HepG2 (cell line): ENCODE data around the gene LSM14B. TPM values are rescaled to one million over a fixed set of nuclear protein-coding genes. Genes with fewer than 3 reads are reported as not detected.

Experiments
- GATAD2A ChIP-seq: IDR thresholded peaks from 2 replicates; pipeline ENCODE4 v1.6.1; 2016
- HMG20A ChIP-seq: IDR thresholded peaks from 2 replicates; pipeline ENCODE4 v1.6.1; 2016; ENCODE audit warnings: borderline replicate concordance
- MED1 ChIP-seq: sonication (generic); formaldehyde crosslinking; IDR thresholded peaks from 2 replicates; pipeline ENCODE4 v1.4.0; 2020; ENCODE audit warnings: missing genetic modification reagents
- NR2F1 ChIP-seq, 2 experiments: fragments of 450-650 bp in 1 of 2; formaldehyde crosslinking in 1 of 2; IDR thresholded peaks; 2 replicates each; pipeline versions ENCODE4 v1.5.0 to v1.6.1; 2016 to 2020; ENCODE audit warnings: mild to moderate bottlenecking in 1 of 2, missing compliant biosample characterization in 1 of 2, missing genetic modification reagents in 1 of 2, moderate library complexity in 1 of 2
- SIN3B ChIP-seq: fragments of 150-350 bp; IDR thresholded peaks from 2 replicates; pipeline ENCODE4 v1.6.1; 2014; ENCODE audit warnings: low read length
- ZBTB21 ChIP-seq: sonication (generic); formaldehyde crosslinking; IDR thresholded peaks from 2 replicates; pipeline ENCODE4 v1.4.0; 2020; ENCODE audit warnings: missing genetic modification reagents
- ZNF331 ChIP-seq: sonication (generic); formaldehyde crosslinking; IDR thresholded peaks from 2 replicates; pipeline ENCODE4 v1.4.0; 2020; ENCODE audit warnings: missing genetic modification reagents
- ZNF557 ChIP-seq: sonication (generic); formaldehyde crosslinking; IDR thresholded peaks from 2 replicates; pipeline ENCODE4 v1.4.0; 2020; ENCODE audit warnings: missing genetic modification reagents
- ZNF674 ChIP-seq: sonication (generic); formaldehyde crosslinking; IDR thresholded peaks from 2 replicates; pipeline ENCODE4 v1.5.0; 2020; ENCODE audit warnings: low read depth, mild to moderate bottlenecking, missing genetic modification reagents
- polyA plus RNA-seq, 8 experiments: library from polyadenylated mRNA; depleted of rRNA in 3 of 8; stranded (reverse) in 7 of 8; unstranded in 1 of 8; fragments of >200 nt; fragmentation: Illumina TruSeq in 4 of 8; extraction: Trizol in 4 of 8; gene quantifications; 2 replicates each; pipeline versions ENCODE4 v1.2.1 to v1.2.3, GENCODE V29; 2011 to 2016; ENCODE audit warnings: low read depth in 4 of 8, missing spikeins in 1 of 8, mixed read lengths in 1 of 8; ENCODE audit not compliant: insufficient read depth in 1 of 8
- total RNA-seq, 5 experiments: library from RNA; depleted of rRNA; stranded (reverse); fragments of >200 nt; fragmentation: Illumina TruSeq; extraction: Trizol; gene quantifications; 2 replicates each; pipeline ENCODE4 v1.2.3, GENCODE V29; 2016; ENCODE audit warnings: low read depth in 1 of 5
- TF ChIP-seq, protein P1 (sequence below): sonication (generic); formaldehyde crosslinking; IDR thresholded peaks from 2 replicates; pipeline ENCODE4 v1.4.0; 2020; ENCODE audit warnings: missing genetic modification reagents, borderline replicate concordance
- TF ChIP-seq, protein P2 (sequence below), 2 experiments: fragments of 450-650 bp in 1 of 2; sonication (generic) in 1 of 2; formaldehyde crosslinking in 1 of 2; IDR thresholded peaks; 2 replicates each; pipeline versions ENCODE4 v1.6.1 to v1.8.0; 2016 to 2022; ENCODE audit warnings: antibody characterized with exemption in 1 of 2, mild to moderate bottlenecking in 1 of 2, missing genetic modification reagents in 1 of 2
- TF ChIP-seq, protein P3 (sequence below): IDR thresholded peaks from 2 replicates; pipeline ENCODE4 v1.6.1; 2016; ENCODE audit warnings: mild to moderate bottlenecking
- TF ChIP-seq, protein P4 (sequence below): sonication (generic); formaldehyde crosslinking; IDR thresholded peaks from 2 replicates; pipeline ENCODE4 v1.4.0; 2020; ENCODE audit warnings: missing genetic modification reagents, low read depth, mild to moderate bottlenecking, borderline replicate concordance

LSM14B gene
- total and polyA plus RNA-seq, 2 of the 13 experiments (the other 11 are each of a cell fraction or from before 2014, with no cell fraction given): 43.3 to 79.2 TPM

DNA sequence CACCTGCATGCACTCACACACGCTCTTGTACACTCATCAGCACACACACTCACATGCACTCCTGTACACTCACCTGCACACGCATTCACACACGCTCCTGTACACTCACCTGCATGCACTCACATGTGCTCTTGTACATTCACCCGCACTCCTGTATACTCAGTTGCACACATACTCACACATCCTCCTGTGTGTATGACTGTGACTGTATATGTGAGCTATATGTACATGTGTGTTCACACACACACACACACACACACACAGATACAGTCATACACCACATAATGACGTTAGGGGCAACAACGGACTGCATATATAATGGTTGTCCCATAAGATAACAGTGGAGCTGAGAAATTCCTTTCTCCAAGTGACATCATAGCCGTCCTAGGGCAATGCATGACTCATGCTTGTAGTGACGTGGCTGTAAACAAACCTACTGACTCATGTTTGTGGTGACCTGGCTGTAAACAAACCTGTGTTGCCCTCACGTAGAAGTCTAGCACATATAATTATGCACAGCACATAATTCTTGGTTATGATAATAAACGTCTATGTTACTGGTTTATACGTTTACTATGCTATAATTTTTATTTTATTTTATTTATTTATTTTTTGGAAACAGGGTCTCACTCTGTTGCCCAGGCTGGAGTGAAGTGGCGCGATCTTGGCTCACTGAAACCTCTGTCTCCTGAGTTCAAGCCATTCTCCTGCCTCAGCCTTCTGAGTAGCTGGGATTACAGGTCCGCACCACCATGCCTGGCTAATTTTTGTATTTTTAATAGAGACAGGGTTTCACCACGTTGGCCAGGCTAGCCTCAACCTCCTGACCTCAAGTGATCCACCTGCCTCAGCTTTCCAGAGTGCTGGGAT lies 33.8 kb upstream of the LSM14B start (continued):
- TF ChIP-seq, protein P1, sequence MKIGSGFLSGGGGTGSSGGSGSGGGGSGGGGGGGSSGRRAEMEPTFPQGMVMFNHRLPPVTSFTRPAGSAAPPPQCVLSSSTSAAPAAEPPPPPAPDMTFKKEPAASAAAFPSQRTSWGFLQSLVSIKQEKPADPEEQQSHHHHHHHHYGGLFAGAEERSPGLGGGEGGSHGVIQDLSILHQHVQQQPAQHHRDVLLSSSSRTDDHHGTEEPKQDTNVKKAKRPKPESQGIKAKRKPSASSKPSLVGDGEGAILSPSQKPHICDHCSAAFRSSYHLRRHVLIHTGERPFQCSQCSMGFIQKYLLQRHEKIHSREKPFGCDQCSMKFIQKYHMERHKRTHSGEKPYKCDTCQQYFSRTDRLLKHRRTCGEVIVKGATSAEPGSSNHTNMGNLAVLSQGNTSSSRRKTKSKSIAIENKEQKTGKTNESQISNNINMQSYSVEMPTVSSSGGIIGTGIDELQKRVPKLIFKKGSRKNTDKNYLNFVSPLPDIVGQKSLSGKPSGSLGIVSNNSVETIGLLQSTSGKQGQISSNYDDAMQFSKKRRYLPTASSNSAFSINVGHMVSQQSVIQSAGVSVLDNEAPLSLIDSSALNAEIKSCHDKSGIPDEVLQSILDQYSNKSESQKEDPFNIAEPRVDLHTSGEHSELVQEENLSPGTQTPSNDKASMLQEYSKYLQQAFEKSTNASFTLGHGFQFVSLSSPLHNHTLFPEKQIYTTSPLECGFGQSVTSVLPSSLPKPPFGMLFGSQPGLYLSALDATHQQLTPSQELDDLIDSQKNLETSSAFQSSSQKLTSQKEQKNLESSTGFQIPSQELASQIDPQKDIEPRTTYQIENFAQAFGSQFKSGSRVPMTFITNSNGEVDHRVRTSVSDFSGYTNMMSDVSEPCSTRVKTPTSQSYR (CRISPR knock-in tag): no peak
- TF ChIP-seq NR2F1 (CRISPR knock-in tag; IDR thresholded peaks at IDR 0.05): no peak
- no peak for TF ChIP-seq ZNF557 (CRISPR knock-in tag)
- TF ChIP-seq, protein P2, sequence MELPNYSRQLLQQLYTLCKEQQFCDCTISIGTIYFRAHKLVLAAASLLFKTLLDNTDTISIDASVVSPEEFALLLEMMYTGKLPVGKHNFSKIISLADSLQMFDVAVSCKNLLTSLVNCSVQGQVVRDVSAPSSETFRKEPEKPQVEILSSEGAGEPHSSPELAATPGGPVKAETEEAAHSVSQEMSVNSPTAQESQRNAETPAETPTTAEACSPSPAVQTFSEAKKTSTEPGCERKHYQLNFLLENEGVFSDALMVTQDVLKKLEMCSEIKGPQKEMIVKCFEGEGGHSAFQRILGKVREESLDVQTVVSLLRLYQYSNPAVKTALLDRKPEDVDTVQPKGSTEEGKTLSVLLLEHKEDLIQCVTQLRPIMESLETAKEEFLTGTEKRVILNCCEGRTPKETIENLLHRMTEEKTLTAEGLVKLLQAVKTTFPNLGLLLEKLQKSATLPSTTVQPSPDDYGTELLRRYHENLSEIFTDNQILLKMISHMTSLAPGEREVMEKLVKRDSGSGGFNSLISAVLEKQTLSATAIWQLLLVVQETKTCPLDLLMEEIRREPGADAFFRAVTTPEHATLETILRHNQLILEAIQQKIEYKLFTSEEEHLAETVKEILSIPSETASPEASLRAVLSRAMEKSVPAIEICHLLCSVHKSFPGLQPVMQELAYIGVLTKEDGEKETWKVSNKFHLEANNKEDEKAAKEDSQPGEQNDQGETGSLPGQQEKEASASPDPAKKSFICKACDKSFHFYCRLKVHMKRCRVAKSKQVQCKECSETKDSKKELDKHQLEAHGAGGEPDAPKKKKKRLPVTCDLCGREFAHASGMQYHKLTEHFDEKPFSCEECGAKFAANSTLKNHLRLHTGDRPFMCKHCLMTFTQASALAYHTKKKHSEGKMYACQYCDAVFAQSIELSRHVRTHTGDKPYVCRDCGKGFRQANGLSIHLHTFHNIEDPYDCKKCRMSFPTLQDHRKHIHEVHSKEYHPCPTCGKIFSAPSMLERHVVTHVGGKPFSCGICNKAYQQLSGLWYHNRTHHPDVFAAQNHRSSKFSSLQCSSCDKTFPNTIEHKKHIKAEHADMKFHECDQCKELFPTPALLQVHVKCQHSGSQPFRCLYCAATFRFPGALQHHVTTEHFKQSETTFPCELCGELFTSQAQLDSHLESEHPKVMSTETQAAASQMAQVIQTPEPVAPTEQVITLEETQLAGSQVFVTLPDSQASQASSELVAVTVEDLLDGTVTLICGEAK (IDR thresholded peaks at IDR 0.05): no peak; the same call in 1 of the 2 replicates
- TF ChIP-seq, protein P2 (CRISPR knock-in tag; IDR thresholded peaks at IDR 0.05): no peak
- TF ChIP-seq ZNF331: no peak
- TF ChIP-seq, protein P3, sequence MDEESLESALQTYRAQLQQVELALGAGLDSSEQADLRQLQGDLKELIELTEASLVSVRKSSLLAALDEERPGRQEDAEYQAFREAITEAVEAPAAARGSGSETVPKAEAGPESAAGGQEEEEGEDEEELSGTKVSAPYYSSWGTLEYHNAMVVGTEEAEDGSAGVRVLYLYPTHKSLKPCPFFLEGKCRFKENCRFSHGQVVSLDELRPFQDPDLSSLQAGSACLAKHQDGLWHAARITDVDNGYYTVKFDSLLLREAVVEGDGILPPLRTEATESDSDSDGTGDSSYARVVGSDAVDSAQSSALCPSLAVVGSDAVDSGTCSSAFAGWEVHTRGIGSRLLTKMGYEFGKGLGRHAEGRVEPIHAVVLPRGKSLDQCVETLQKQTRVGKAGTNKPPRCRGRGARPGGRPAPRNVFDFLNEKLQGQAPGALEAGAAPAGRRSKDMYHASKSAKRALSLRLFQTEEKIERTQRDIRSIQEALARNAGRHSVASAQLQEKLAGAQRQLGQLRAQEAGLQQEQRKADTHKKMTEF (CRISPR knock-in tag): no peak
- TF ChIP-seq GATAD2A (CRISPR knock-in tag): peak; percentile 55; the same call in 1 of the 2 replicates
- TF ChIP-seq, protein P4, sequence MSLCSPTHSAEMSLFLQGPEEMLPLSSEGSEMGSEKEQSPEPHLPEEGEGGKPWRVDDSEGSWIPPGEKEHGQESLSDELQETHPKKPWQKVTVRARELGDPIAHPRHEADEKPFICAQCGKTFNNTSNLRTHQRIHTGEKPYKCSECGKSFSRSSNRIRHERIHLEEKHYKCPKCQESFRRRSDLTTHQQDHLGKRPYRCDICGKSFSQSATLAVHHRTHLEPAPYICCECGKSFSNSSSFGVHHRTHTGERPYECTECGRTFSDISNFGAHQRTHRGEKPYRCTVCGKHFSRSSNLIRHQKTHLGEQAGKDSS: 0 out of 2 replicates have a peak, but pooled peaks have one; percentile 38
- peak; percentile 98 for TF ChIP-seq ZBTB21
- TF ChIP-seq ZNF674: no peak
- TF ChIP-seq SIN3B: no peak
- no peak for TF ChIP-seq HMG20A (CRISPR knock-in tag)
- peak; percentile 20; the same call in 1 of the 2 replicates for TF ChIP-seq MED1 (CRISPR knock-in tag)
